CD4-positive, alpha-beta T cell treated with Interleukin-4 for 1 hour (primary cell): ENCODE data around the gene CLEC1A.

Experiments used
- DNase-seq, 2 donors: peaks; one replicate each; pipeline ENCODE4 v3.0.0-alpha.2; 2020 to 2022

Gene CLEC1A, protein sequence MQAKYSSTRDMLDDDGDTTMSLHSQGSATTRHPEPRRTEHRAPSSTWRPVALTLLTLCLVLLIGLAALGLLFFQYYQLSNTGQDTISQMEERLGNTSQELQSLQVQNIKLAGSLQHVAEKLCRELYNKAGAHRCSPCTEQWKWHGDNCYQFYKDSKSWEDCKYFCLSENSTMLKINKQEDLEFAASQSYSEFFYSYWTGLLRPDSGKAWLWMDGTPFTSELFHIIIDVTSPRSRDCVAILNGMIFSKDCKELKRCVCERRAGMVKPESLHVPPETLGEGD

GRCh38 chr12:10098791-10099190 is at the start of gene CLEC1A:
TSS of gene CLEC1A (minus strand) at chr12:10098985. CDS start at chr12:10098922, 63 bp downstream.
- no peak for DNase-seq

GRCh38 chr12:10147714-10148403 is 49.1 kb upstream of the CLEC1A start:
- DNase-seq = no peak

DNA sequence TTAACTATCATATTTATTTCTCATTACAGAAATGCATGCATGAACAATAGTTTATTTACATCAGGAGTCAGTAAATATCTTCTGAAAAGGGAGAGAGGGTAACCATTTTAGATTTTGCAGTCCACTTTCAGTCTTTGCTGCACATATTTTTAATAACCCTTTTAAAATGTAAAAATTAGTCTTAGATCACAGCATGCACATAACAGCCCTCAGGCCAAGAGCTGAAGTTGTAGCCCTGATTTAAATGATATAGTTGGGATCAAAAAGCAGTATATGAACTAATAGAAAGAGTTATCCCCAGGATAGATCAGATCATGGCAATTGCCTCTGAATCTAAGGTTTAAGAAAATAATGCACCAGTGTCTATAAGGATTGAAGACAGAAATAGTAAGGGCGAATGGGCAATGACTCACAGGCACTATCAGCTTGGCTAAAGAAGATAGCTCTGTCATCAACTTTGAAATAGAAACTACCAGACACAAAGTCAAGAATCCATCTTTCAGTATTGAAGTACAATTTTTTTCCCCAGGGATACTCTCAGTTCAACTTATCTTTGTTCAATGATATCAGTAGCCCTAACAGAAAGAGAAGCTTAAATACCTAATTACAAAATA is 44.3 kb upstream of the CLEC1A start:
- DNase-seq = no peak

DNA sequence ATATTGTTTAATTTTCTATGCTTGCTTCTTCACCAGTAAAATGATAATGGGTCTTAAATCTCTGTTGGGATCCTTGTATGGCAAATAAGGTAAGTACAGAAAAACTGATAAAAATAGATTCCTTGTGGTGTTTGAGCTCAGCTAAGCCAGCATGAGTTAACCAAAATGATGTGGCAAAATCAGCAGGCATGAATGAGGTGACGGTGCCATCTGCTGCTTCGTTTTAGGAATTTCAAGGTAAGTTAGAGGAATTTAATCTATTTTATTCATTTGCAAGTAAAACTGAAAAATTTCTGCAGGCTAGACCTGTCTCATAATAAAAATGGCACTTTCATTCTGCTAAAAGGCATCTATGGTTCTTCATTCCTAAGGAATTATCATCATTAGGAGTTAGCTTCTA is 41.2 kb upstream of the CLEC1A start:
- peak; percentile 58 to 65 for DNase-seq

DNA sequence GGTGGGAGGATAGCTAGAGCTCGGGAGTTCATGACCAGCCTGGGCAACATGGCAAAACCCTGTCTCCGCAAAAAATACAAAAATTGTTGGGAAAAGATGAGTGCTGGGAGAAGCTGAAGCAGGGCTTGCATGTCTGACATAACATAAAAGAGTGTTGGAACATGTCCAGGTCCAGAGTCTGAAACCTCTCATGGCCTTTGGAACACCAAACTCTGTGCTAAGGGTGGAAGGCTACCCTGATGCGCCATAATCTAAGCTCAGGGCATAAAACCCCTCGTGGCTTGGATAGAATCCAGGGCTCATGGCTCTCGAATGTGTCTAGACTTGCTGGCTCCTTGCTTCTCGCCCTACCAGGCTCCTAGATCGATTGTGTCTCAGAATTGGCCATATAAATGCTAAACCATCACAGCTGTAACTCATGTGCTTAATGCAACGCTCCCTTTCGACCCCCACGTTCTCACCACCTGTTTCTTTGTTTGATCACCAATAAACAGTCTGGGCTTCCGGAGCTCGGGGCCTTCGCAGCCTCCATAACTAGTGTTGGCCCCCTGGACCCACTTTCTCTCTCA is 37.9 kb upstream of the CLEC1A start:
- no peak for DNase-seq

- no peak for DNase-seq
Observed at GRCh38 chr12:10135126-10135525, 36.3 kb upstream of the CLEC1A start.

GRCh38 chr12:10132850-10133370 is 34.1 kb upstream of the CLEC1A start:
- no peak for DNase-seq

GRCh38 chr12:10131111-10131690 is 32.4 kb upstream of the CLEC1A start:
- DNase-seq = no peak

- peak in 1 of 2 donors; percentile 36 for DNase-seq
Observed at GRCh38 chr12:10130042-10130441, 31.3 kb upstream of the CLEC1A start, which contains the start of gene CLEC7A. TSS of gene CLEC7A (minus strand) at chr12:10130199. CDS start at chr12:10130082, 117 bp downstream.

DNA sequence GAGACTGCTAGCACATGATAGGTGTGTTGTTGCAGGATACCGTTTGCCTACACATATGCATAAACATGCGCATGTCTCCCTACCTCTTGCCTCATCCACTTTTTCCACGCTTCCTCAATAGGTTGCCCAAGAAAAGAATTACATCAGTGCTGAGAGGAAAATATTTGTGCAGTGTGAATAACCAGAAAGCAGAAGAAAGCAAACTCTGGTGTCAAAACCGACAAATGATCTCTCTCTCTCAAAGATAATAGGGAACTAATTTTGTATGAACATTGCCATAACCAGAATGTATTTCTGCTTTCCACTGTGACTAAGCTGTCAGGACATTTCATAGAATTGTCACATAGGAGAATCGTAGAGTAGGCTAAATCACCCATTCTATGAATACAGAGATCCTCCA is 29.9 kb upstream of the CLEC1A start:
- peak; percentile 38 to 56 for DNase-seq

- no peak for DNase-seq
Observed at GRCh38 chr12:10126413-10126812, 27.6 kb upstream of the CLEC1A start.

GRCh38 chr12:10122689-10123088 is 23.9 kb upstream of the CLEC1A start:
- DNase-seq = no peak

GRCh38 chr12:10121278-10121677 is 22.5 kb upstream of the CLEC1A start:
- no peak for DNase-seq

DNA sequence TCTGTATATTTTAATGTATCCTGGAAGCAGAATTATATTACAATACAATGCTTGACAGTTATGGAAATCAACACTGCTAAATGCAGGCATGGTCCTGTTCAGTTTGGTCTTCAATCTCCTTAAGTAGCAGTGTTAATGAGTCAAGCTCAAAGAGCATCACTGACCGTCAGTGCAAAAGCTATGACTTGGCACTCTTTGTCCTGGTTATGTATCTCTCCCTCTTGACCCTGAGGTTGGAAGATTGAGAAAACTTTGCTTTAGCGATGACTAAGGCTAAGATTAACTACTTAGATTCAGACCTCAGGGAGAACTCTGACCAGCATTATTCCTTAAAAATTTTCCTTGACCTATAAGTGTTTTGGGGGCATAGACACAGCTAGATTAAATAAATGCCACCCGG is 20.3 kb upstream of the CLEC1A start:
- DNase-seq = peak in 1 of 2 donors; percentile 26

DNA sequence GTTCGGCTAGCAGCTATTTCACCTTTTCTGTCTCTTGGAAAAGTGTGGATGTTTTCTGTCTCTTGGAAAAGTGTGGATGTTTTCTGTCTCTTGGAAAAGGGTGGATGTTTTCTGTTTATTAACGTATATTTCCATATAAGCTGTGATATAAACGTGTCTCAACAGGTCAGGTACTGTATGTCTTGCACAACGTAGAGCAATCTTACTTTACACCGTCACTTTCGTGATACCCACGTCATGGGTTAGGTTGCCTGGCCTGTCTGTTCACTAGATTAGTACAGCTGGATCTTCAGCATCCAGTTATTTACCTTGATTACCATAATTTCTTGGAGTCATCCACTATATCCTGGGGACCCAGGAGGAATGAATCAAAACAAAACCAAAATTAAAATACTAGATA is 17.1 kb upstream of the CLEC1A start:
- DNase-seq = no peak

DNA sequence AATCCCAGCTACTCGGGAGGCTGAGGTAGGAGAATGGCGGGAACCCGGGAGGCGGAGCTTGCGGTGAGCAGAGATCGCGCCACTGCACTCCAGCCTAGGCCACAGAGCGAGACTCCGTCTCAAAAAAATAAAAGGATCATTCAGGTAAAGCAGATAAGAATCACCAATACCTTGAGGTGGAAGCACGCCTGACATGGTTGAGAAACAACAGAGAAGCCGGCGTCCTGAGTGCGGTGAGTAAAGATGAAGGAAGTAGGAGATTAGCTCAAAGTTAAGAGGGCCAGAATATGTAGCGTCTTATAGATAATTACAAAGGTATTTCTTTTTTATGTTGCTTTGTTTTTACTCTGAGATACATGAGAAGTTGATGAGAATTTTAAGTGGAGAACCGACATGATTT is 16.5 kb upstream of the CLEC1A start:
- no peak for DNase-seq

DNA sequence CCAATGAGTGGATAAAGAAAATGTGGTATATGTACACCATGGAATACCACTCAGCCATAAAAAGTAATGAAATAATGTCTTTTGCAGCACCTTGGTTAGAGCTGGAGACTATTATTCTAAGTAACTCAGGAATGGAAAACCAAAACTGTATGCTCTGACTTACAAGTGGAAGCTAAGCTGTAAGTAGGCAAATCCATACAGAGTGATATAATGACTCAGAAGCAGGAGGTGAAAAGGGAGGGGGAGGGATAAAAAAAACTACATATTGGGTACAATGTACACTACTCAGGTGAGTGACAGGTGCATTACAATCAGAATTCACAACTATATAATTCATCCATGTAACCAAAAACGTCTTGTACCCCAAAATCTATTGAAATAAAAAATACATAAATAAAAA is 15.1 kb upstream of the CLEC1A start:
- no peak for DNase-seq

- no peak for DNase-seq
Observed at GRCh38 chr12:10113075-10113474, 14.3 kb upstream of the CLEC1A start.

DNA sequence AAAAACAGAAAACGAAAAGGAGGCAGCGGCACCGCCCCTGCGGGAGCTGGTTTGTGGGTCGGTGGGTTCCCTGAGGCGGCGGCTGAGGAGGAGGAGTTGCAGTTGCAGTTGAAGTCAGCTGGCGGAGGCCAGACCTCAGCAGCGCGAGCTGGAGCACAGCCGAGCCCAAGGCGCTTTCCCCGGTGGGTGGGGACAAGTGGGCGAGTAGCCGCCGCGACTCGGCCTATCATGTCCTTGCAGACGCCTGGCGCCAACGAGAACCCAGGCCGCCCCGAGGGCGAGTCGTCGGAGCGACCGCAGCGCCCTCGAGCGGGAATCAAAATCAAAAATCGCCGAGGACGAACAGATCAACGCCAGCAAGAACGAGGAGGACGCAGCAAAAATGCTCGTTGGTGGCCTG is 12.7 kb upstream of the CLEC1A start:
- DNase-seq = no peak

DNA sequence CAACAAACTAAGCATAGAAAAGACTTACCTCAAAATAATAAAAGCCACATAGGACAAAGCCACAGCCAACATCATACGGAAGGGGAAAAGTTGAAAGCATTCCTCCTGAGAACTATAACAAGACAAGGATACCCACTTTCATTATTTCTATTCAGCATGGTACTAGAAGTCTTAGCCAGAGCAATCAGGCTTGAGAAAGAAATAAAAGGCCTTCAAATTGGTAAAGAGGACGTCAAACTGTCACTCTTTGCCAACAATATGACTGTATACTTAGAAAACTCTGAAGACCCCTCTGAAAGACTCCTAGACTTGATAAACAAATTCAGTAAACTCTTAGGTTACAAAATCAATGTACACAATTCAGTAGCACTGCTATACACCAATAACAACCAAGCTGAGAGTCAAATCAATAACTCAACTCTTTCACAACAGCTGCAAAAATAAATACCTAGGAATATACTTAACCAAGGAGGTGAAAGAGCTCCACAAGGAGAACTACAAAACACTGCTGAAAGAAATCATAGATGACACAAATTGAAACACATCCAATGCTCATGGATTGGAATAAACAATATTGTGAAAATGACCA is 11.6 kb upstream of the CLEC1A start:
- DNase-seq = no peak

DNA sequence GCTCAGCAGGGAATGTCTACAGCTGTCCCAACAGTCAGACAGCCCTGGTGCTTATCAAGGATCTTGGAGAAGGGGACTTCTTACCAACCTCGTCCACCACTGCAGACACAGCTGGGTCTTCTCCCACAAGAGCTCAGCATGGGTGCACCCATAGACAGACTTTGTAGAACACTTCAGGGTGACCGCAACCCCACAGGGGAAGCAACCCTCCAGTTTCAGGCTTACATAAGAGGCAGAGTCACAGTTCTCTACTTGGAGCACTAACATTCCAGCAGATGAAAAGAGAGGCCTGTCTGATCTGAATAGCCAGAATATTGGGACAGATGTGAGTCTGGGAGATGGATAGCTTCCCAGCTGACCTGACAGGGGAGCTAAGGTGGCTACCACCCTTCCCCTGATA is 3.5 kb upstream of the CLEC1A start:
- no peak for DNase-seq

DNA sequence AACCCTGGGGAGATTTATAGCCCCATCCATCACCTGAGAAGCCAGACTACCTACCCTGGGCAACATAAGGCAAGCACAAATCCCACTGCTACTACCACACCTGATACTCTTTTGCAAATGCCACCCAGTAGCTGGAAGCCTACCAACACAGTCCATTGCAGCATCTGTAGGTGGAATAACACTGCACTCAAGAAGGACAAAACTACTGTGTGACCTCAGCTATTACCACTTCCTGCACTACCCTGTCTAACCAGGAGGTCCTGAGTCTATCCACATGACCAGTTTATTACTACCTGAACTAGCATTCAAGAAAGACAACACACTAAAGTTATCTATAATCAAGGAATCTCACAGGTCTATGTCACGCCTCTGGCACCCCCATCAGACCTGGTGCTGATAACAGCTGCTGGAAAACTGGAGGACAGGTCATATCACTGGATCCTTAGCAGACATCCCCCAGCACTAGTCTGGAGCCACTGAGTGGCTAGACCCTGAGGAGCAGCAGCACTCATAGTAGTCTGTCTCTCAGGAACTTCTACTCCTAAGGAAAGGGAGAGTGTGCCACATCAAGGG is 2.9 kb upstream of the CLEC1A start:
- DNase-seq = no peak
